WTC11 (cell line): ENCODE data around the gene FOXP1. TPM values are rescaled to one million over a fixed set of nuclear protein-coding genes. Genes with fewer than 3 reads are reported as not detected.

Source experiments
- ATAC-seq: fragments of 200-7000 bp; cut with Tn5 transposase; 2 replicates; pipeline ENCODE4 v1.10.0; 2021; ENCODE audit warnings: mild to moderate bottlenecking, moderate library complexity
- CTCF ChIA-PET: fragments of 300-600 bp; sonication (Branson Sonifier 250); formaldehyde crosslinking; loops from one replicate; lab custom pipeline; 2021; ENCODE audit warnings: antibody characterized with exemption; lab: Charles Lee
- POLR2A ChIA-PET: fragments of 350-600 bp; sonication (Branson Sonifier 250); formaldehyde crosslinking; loops from one replicate; lab custom pipeline; 2021; ENCODE audit warnings: antibody characterized with exemption; lab: Charles Lee
- DNase-seq: peaks from one replicate; pipeline ENCODE4 v3.0.0; 2021; ENCODE audit warnings: low spot score
- H3K27ac Mint-ChIP-seq: 2 replicates; pipeline ENCODE4 v1.8.0; 2021; ENCODE audit warnings: mixed read lengths
- H3K27me3 Mint-ChIP-seq: 2 replicates; pipeline ENCODE4 v1.8.0; 2021; ENCODE audit warnings: low read depth, mild to moderate bottlenecking, moderate library complexity, mixed read lengths
- H3K36me3 Mint-ChIP-seq: 2 replicates; pipeline ENCODE4 v1.8.0; 2021; ENCODE audit warnings: mixed read lengths
- H3K4me1 Mint-ChIP-seq: 2 replicates; pipeline ENCODE4 v1.8.0; 2022; ENCODE audit warnings: mixed read lengths
- H3K4me3 Mint-ChIP-seq: 2 replicates; pipeline ENCODE4 v1.8.0; 2021; ENCODE audit warnings: mild to moderate bottlenecking, moderate library complexity, mixed read lengths
- H3K9me3 Mint-ChIP-seq: 2 replicates; pipeline ENCODE4 v1.8.0; 2021; ENCODE audit warnings: mixed read lengths
- ARID4B ChIP-seq: sonication (generic); formaldehyde crosslinking; IDR thresholded peaks from 2 replicates; pipeline ENCODE4 v1.8.0; 2023; ENCODE audit warnings: missing genetic modification reagents, mild to moderate bottlenecking, borderline replicate concordance
- ATF1 ChIP-seq: sonication (generic); formaldehyde crosslinking; IDR thresholded peaks from 2 replicates; pipeline ENCODE4 v1.8.1; 2023; ENCODE audit warnings: mild to moderate bottlenecking, moderate library complexity, missing genetic modification reagents
- ATF2 ChIP-seq: sonication (generic); formaldehyde crosslinking; IDR thresholded peaks from 2 replicates; pipeline ENCODE4 v1.8.1; 2022; ENCODE audit warnings: low read depth, missing genetic modification reagents, borderline replicate concordance
- CDX4 ChIP-seq: fragments of 250-450 bp; sonication (Bioruptor Pico); IDR thresholded peaks from 2 replicates; pipeline ENCODE4 v1.9.0; 2021; ENCODE audit warnings: moderate library complexity, mild to moderate bottlenecking, inconsistent platforms, borderline replicate concordance
- EMX1 ChIP-seq: fragments of 250-450 bp; sonication (Bioruptor Pico); IDR thresholded peaks from 2 replicates; pipeline ENCODE4 v1.8.0; 2021; ENCODE audit warnings: mild to moderate bottlenecking
- FOXK1 ChIP-seq: sonication (generic); formaldehyde crosslinking; IDR thresholded peaks from 2 replicates; pipeline ENCODE4 v1.8.0; 2022; ENCODE audit warnings: mild to moderate bottlenecking, moderate library complexity, missing genetic modification reagents
- GABPB1 ChIP-seq: sonication (generic); formaldehyde crosslinking; IDR thresholded peaks from 2 replicates; pipeline ENCODE4 v1.8.1; 2023; ENCODE audit warnings: mild to moderate bottlenecking, missing genetic modification reagents
- JAZF1 ChIP-seq: fragments of 250-450 bp; sonication (Bioruptor Pico); IDR thresholded peaks from 2 replicates; pipeline ENCODE4 v1.9.0; 2021; ENCODE audit warnings: moderate library complexity, mild to moderate bottlenecking, inconsistent platforms
- KAT7 ChIP-seq: sonication (generic); formaldehyde crosslinking; IDR thresholded peaks from 2 replicates; pipeline ENCODE4 v1.8.1; 2023; ENCODE audit warnings: missing genetic modification reagents, mild to moderate bottlenecking, borderline replicate concordance
- MAX ChIP-seq: sonication (generic); formaldehyde crosslinking; IDR thresholded peaks from 2 replicates; pipeline ENCODE4 v1.8.0; 2022; ENCODE audit warnings: mild to moderate bottlenecking, missing genetic modification reagents
- MXD4 ChIP-seq: fragments of 250-450 bp; sonication (Bioruptor Pico); IDR thresholded peaks from 2 replicates; pipeline ENCODE4 v1.8.0; 2021; ENCODE audit warnings: mild to moderate bottlenecking, moderate library complexity, borderline replicate concordance
- NFATC4 ChIP-seq: fragments of 250-450 bp; sonication (Bioruptor Pico); IDR thresholded peaks from 2 replicates; pipeline ENCODE4 v1.9.0; 2021; ENCODE audit warnings: mild to moderate bottlenecking
- NFE2L1 ChIP-seq: sonication (generic); formaldehyde crosslinking; IDR thresholded peaks from 2 replicates; pipeline ENCODE4 v1.8.1; 2023; ENCODE audit warnings: missing genetic modification reagents
- TCF7 ChIP-seq: sonication (generic); formaldehyde crosslinking; IDR thresholded peaks from 2 replicates; pipeline ENCODE4 v1.8.0; 2022; ENCODE audit warnings: mild to moderate bottlenecking, low read depth, missing genetic modification reagents, moderate library complexity
- USF1 ChIP-seq: sonication (generic); formaldehyde crosslinking; IDR thresholded peaks from 2 replicates; pipeline ENCODE4 v1.8.0; 2022; ENCODE audit warnings: mild to moderate bottlenecking, missing genetic modification reagents
- USF2 ChIP-seq: sonication (generic); formaldehyde crosslinking; IDR thresholded peaks from 2 replicates; pipeline ENCODE4 v1.8.1; 2023; ENCODE audit warnings: mild to moderate bottlenecking, missing genetic modification reagents, moderate library complexity
- ZNF281 ChIP-seq: sonication (generic); formaldehyde crosslinking; IDR thresholded peaks from 2 replicates; pipeline ENCODE4 v1.8.0; 2023; ENCODE audit warnings: mild to moderate bottlenecking, missing genetic modification reagents
- ZNF317 ChIP-seq: sonication (generic); formaldehyde crosslinking; IDR thresholded peaks from 2 replicates; pipeline ENCODE4 v1.8.1; 2023; ENCODE audit warnings: low read depth, mild to moderate bottlenecking, moderate library complexity, missing genetic modification reagents, borderline replicate concordance
- ZNF671 ChIP-seq: fragments of 250-450 bp; sonication (Bioruptor Pico); IDR thresholded peaks from 2 replicates; pipeline ENCODE4 v1.8.0; 2021; ENCODE audit warnings: mild to moderate bottlenecking
- total RNA-seq: library from RNA; stranded (reverse); gene quantifications from 3 replicates; pipeline ENCODE4 v1.2.3, GENCODE V29; 2021
- TF ChIP-seq, protein P1 (sequence below): sonication (generic); formaldehyde crosslinking; IDR thresholded peaks from 2 replicates; pipeline ENCODE4 v1.8.1; 2023; ENCODE audit warnings: mild to moderate bottlenecking, missing genetic modification reagents

FOXP1 gene
- total RNA-seq, 1 experiment from 2014 or later = 25.8 TPM

DNA sequence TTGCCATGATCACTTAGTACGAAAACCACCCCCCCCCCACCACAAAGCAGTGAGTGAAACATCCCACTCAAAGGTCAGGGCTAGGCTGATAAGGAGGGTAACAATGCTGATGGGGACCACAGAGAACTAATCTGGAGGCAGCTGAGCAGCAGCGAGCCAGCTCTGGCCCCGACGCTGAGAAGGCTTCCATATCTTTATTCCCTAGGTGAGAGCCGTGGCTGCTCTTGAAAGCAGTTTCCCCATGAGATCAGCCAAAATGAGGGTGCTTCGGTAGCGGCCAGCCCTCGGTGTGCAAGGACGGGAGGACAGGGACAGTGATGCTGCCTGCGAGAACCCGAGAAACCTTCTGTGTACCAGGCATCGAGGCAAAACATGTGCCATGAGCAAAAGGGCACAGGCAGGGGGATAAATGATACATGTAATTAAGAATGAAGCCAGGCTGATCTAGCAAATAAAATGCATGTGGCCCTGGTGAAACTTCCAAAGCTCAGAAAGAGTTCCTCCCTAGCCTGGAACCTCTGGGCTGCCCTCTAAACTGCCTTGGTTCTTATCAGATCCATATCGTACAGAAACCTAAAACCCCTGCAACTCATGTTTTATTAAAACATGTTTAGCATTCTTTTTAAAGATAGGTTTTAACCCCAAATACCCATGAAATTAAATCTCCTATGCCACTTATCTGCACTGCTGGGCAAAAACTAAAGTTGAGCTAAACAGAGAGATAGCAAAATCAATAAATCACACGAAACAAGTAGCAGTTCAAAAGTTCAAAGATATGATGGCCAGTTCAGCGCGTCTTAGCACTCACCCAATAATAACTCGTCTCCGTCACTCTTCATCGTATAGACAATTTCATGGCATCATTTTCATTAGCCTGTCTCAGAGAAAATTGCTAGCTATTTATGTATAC, 337.3 kb downstream of the FOXP1 start (continued):
- no peak for TF ChIP-seq ARID4B
- TF ChIP-seq GABPB1 (CRISPR knock-in tag) = no peak
- no peak for TF ChIP-seq MAX (CRISPR knock-in tag)
- TF ChIP-seq CDX4 (CRISPR knock-in tag) = no peak
- no peak for TF ChIP-seq USF2 (CRISPR knock-in tag)
- no peak for TF ChIP-seq ZNF671
- no peak for TF ChIP-seq NFATC4 (CRISPR knock-in tag)
- no peak for TF ChIP-seq KAT7
- TF ChIP-seq ATF1 (CRISPR knock-in tag) = no peak
- TF ChIP-seq JAZF1 (CRISPR knock-in tag) = no peak
- no peak for TF ChIP-seq MXD4
- TF ChIP-seq, all 79 proteins: peak for 0

- ATAC-seq (no peak), DNase-seq (no peak)
- H3K27ac Mint-ChIP-seq = peak overlapping the region; percentile 3
- CTCF ChIA-PET = interaction anchor here (0.7 kb wide), 1 partner anchor 1248 kb away, joined by 3 read pairs; no protein-coding TSS in a partner anchor
- H3K9me3 Mint-ChIP-seq = no peaks in the 10 kb centered on the region
- H3K4me3 Mint-ChIP-seq = peak overlapping the region; percentile 4
- POLR2A ChIA-PET = interaction anchor here (0.7 kb wide), 1 partner anchor 1142 kb away, joined by 3 read pairs; no protein-coding TSS in a partner anchor
- H3K4me1 Mint-ChIP-seq = peaks cover 70% of the 10 kb centered on the region
- no peaks in the 10 kb centered on the region for H3K27me3 Mint-ChIP-seq
- H3K36me3 Mint-ChIP-seq = no peaks in the 10 kb centered on the region
- TF ChIP-seq TCF7 (CRISPR knock-in tag) (no peak), ATF2 (CRISPR knock-in tag) (no peak), USF1 (CRISPR knock-in tag) (no peak), EMX1 (CRISPR knock-in tag) (no peak), FOXK1 (CRISPR knock-in tag) (no peak), NFE2L1 (no peak), ZNF317 (CRISPR knock-in tag) (no peak), ZNF281 (CRISPR knock-in tag) (no peak)
- TF ChIP-seq, protein P1, sequence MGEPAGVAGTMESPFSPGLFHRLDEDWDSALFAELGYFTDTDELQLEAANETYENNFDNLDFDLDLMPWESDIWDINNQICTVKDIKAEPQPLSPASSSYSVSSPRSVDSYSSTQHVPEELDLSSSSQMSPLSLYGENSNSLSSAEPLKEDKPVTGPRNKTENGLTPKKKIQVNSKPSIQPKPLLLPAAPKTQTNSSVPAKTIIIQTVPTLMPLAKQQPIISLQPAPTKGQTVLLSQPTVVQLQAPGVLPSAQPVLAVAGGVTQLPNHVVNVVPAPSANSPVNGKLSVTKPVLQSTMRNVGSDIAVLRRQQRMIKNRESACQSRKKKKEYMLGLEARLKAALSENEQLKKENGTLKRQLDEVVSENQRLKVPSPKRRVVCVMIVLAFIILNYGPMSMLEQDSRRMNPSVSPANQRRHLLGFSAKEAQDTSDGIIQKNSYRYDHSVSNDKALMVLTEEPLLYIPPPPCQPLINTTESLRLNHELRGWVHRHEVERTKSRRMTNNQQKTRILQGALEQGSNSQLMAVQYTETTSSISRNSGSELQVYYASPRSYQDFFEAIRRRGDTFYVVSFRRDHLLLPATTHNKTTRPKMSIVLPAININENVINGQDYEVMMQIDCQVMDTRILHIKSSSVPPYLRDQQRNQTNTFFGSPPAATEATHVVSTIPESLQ = no peak
These were observed 338.6 kb downstream of the FOXP1 start for GRCh38 chr3:71244826-71245488.
